ENCODE results near the gene ZFP42.

ZFP42 gene

DNA sequence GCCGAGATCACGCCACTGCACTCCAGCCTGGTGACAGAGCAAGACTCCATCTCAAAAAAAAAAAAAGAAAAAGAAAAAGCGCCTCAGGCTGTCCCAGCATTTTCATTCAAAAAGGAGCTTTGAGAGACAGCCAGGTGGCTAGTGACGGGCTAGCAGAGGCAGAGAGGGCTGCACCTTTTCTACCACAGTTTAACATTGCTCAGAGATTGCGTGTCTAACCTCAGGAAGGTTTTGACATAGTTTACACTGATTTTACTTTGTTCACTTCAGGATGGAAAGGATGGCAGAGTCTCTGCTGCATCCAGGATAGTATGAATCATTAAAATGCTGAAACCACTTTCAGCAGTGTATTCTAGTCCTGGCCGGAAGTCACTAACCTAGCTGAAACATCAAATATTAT, 28.1 kb downstream of the ZFP42 start:
- no peaks in the 10 kb centered on the region for H3K36me3 ChIP-seq (replicated peaks; ENCODE audit: insufficient read depth, low read length)
- H3K4me2 ChIP-seq (ENCODE audit: low read depth, low read length) = no peak overlapping the region
- no peak overlapping the region for H2AFZ ChIP-seq (ENCODE audit: low read length)
- H3K4me1 ChIP-seq (ENCODE audit: low read length) = no peaks in the 10 kb centered on the region
- no peaks in the 10 kb centered on the region for H3K27me3 ChIP-seq (replicated peaks; ENCODE audit: insufficient read depth, low read length)
- no peak for DNase-seq
- no peaks in the 10 kb centered on the region for H3K9me2 ChIP-seq (replicated peaks; ENCODE audit: insufficient read depth, low read length)
- no peaks in the 10 kb centered on the region for H4K20me1 ChIP-seq (ENCODE audit: insufficient read depth, low read length)
- no peaks in the 10 kb centered on the region for H3K79me2 ChIP-seq (ENCODE audit: low read length)
- no peaks in the 10 kb centered on the region for H3F3A ChIP-seq (ENCODE audit: insufficient read depth, low read length)
- TF ChIP-seq CTCF (IDR thresholded peaks at IDR 0.05; ENCODE audit: low read length) = no peak
- no peak overlapping the region for H3K4me3 ChIP-seq (ENCODE audit: low read length)
- no peaks in the 10 kb centered on the region for H3K9me3 ChIP-seq (replicated peaks; ENCODE audit: insufficient read depth, low read length)
- no peak overlapping the region for H3K9ac ChIP-seq (ENCODE audit: low read length)
- H3K27ac ChIP-seq (ENCODE audit: low read length) = no peak overlapping the region

GRCh38 chr4:188025476-188025875, 29.9 kb downstream of the ZFP42 start:
- TF ChIP-seq EZH2 (optimal IDR thresholded peaks at IDR 0.05; ENCODE audit: low read depth, low read length) (no peak), CTCF (IDR thresholded peaks at IDR 0.05; ENCODE audit: low read length) (no peak), EZH2phosphoT487 (IDR thresholded peaks at IDR 0.05; ENCODE audit: low read length) (no peak)
- Histone ChIP-seq H3K9me3 (replicated peaks; ENCODE audit: insufficient read depth, low read length) (no peaks in the 10 kb centered on the region), H2AFZ (ENCODE audit: low read length) (no peak overlapping the region), H3F3A (ENCODE audit: insufficient read depth, low read length) (no peaks in the 10 kb centered on the region), H4K20me1 (ENCODE audit: insufficient read depth, low read length) (no peaks in the 10 kb centered on the region), H3K4me3 (ENCODE audit: low read length) (no peak overlapping the region), H3K27ac (ENCODE audit: low read length) (no peak overlapping the region), H3K4me2 (ENCODE audit: low read depth, low read length) (no peak overlapping the region), H3K4me1 (ENCODE audit: low read length) (no peaks in the 10 kb centered on the region), H3K79me2 (ENCODE audit: low read length) (no peaks in the 10 kb centered on the region), H3K9ac (ENCODE audit: low read length) (no peak overlapping the region), H3K36me3 (replicated peaks; ENCODE audit: insufficient read depth, low read length) (no peaks in the 10 kb centered on the region), H3K27me3 (replicated peaks; ENCODE audit: insufficient read depth, low read length) (no peaks in the 10 kb centered on the region), H3K9me2 (replicated peaks; ENCODE audit: insufficient read depth, low read length) (no peaks in the 10 kb centered on the region)
- no peak for DNase-seq

DNA sequence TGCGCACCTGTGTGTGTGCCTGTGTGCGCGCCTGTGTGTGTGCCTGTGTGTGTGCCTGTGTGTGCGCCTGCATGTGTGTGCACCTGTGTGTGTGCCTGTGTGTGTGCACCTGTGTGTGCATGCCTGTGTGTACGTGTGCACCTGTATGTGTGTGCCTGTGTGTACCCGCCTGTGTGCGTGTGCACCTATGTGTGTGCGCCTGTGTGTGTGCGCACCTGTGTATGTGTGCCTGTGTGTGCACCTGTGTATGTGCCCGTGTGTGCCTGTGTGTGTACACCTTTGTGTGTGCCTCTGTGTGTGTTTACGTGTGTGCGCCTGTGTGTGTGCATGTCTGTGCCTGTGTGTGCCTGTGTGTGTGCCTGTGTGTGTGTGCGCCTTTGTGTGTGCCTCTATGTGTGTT, 33.5 kb downstream of the ZFP42 start:
- TF ChIP-seq EZH2 (optimal IDR thresholded peaks at IDR 0.05; ENCODE audit: low read depth, low read length) (no peak), CTCF (IDR thresholded peaks at IDR 0.05; ENCODE audit: low read length) (no peak), EZH2phosphoT487 (IDR thresholded peaks at IDR 0.05; ENCODE audit: low read length) (no peak)
- Histone ChIP-seq H3K9me3 (replicated peaks; ENCODE audit: insufficient read depth, low read length) (no peaks in the 10 kb centered on the region), H2AFZ (ENCODE audit: low read length) (no peak overlapping the region), H3K4me3 (ENCODE audit: low read length) (no peak overlapping the region), H3K27me3 (replicated peaks; ENCODE audit: insufficient read depth, low read length) (no peaks in the 10 kb centered on the region), H4K20me1 (ENCODE audit: insufficient read depth, low read length) (no peaks in the 10 kb centered on the region), H3K36me3 (replicated peaks; ENCODE audit: insufficient read depth, low read length) (no peaks in the 10 kb centered on the region), H3K27ac (ENCODE audit: low read length) (no peak overlapping the region), H3K9me2 (replicated peaks; ENCODE audit: insufficient read depth, low read length) (no peaks in the 10 kb centered on the region), H3K4me1 (ENCODE audit: low read length) (no peaks in the 10 kb centered on the region), H3K4me2 (ENCODE audit: low read depth, low read length) (no peak overlapping the region), H3F3A (ENCODE audit: insufficient read depth, low read length) (no peaks in the 10 kb centered on the region), H3K79me2 (ENCODE audit: low read length) (no peaks in the 10 kb centered on the region), H3K9ac (ENCODE audit: low read length) (no peak overlapping the region)
- no peak for DNase-seq

- H3K9me2 ChIP-seq (replicated peaks; ENCODE audit: insufficient read depth, low read length) = no peaks in the 10 kb centered on the region
- H3K36me3 ChIP-seq (replicated peaks; ENCODE audit: insufficient read depth, low read length) = no peaks in the 10 kb centered on the region
- H3K9ac ChIP-seq (ENCODE audit: low read length) = no peak overlapping the region
- H2AFZ ChIP-seq (ENCODE audit: low read length) = no peak overlapping the region
- no peaks in the 10 kb centered on the region for H4K20me1 ChIP-seq (ENCODE audit: insufficient read depth, low read length)
- TF ChIP-seq CTCF (IDR thresholded peaks at IDR 0.05; ENCODE audit: low read length) (no peak), EZH2 (optimal IDR thresholded peaks at IDR 0.05; ENCODE audit: low read depth, low read length) (no peak), EZH2phosphoT487 (IDR thresholded peaks at IDR 0.05; ENCODE audit: low read length) (no peak)
- no peak overlapping the region for H3K4me2 ChIP-seq (ENCODE audit: low read depth, low read length)
- DNase-seq = no peak
- H3K79me2 ChIP-seq (ENCODE audit: low read length) = no peaks in the 10 kb centered on the region
- H3K27me3 ChIP-seq (replicated peaks; ENCODE audit: insufficient read depth, low read length) = no peaks in the 10 kb centered on the region
- H3K4me1 ChIP-seq (ENCODE audit: low read length) = no peaks in the 10 kb centered on the region
- no peaks in the 10 kb centered on the region for H3K9me3 ChIP-seq (replicated peaks; ENCODE audit: insufficient read depth, low read length)
- H3F3A ChIP-seq (ENCODE audit: insufficient read depth, low read length) = no peaks in the 10 kb centered on the region
- H3K4me3 ChIP-seq (ENCODE audit: low read length) = no peak overlapping the region
- no peak overlapping the region for H3K27ac ChIP-seq (ENCODE audit: low read length)
Measured at GRCh38 chr4:188030401-188030800, 34.8 kb downstream of the ZFP42 start.
